GM21723 (cell line): ENCODE data around the gene FGD4.

Source experiments
- ATAC-seq: cut with Tn5 transposase; IDR thresholded peaks from one replicate; pipeline ENCODE4 v1.9.1; 2021; ENCODE audit warnings: mild to moderate bottlenecking, moderate library complexity; ENCODE audit not compliant: unreplicated experiment

The FGD4 gene

DNA sequence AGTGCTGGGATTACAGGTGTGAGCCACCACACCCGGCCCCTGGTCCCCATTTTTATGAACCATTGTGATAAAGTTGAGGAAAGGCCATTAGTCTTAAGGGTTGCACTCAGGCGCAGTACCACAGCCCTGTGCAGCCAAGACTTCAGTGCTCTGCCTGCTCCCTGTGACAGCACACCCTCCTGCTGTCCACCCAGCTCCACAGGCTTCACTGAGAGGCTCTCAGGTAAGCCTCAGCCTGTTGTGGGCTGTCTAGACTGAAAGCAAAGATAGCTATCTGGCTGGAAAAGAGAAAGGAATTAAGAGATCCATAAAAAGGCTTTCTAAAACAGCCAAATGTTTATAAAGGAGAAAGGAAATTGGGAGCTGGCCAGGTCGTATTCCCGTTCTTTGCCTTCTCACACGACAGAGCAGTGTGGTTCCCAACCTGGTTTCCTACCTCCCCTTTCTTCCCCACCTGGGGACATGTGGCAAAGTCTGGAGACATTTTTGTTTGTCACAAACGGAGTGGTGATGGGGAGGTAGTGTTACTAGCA, 260.6 kb downstream of the FGD4 start:
- no peak for ATAC-seq

DNA sequence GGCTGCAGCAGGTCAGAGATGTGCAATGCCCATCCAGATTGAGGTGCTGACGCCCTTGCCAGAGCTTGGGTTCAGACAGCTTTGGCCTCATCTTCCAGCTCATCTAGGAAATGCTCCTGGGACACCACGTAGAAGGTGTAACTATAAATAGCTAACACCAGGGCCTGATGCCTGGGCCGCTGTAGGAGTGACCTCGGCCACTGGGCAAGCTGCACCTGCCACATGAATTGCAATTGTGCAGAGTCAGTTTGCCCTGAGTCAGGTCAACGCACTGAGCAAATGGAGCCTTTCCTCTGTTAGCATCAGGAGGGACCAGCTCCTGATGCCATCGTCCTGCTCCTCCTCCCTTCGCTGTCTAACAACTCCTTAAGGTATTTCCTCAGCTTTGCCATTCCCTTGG, 262.3 kb downstream of the FGD4 start:
- ATAC-seq, result no peak

DNA sequence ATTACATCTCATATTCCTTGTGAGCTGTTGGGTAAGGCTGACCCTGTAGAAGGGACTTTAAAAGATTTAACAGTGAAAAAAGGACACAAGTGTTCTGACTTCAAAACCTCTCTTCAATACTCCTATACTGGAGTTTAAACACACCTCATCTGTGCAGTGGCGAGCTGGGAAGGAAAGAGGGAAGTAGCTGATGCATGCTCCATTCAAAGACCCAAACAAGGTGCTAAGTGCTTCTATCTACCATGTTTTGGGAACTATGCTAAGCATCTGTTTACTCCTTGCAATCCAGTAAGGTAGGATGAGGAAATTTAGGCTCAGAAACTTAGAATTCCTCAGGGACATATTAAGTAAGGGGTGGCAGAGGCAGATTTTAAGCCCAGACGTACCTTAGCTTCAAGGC, 263.3 kb downstream of the FGD4 start:
- no peak for ATAC-seq

DNA sequence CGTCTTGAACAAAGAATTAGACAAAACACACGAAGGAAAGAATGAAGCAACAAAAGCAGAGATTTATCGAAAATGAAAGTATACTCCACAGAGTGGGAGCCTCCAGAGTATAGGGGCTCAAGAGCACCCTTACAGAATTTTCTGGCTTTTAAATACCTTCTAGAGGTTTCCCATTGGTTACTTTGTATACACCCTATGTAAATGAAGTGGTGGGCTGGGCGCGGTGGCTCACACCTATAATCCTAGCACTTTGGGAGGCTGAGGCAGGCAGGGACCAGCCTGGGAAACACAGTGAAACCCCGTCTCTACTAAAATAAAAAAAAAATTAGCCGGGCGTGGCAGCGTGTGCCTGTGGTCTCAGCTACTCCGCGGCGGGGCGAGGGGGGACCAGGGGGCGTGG, 266.7 kb downstream of the FGD4 start:
- no peak for ATAC-seq

DNA sequence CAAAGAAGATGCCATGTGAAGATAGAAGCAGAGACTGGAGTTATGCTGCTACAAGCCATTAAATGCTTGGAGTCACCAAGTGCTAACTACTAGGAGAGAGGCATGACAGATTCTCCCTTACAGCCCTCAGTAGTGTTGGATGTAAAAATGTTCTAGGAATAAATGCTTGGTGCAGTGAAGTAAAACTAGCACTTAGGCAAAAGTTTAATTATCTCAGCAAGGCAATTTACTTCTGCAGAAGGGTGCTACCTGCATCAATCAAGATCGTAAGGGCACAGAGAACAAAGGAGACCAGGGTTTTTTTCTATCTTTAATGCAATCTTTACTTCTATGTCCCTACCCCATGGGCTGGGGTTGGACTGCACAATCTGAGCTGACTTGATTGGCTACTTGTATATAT, 270.2 kb downstream of the FGD4 start:
- no peak for ATAC-seq

DNA sequence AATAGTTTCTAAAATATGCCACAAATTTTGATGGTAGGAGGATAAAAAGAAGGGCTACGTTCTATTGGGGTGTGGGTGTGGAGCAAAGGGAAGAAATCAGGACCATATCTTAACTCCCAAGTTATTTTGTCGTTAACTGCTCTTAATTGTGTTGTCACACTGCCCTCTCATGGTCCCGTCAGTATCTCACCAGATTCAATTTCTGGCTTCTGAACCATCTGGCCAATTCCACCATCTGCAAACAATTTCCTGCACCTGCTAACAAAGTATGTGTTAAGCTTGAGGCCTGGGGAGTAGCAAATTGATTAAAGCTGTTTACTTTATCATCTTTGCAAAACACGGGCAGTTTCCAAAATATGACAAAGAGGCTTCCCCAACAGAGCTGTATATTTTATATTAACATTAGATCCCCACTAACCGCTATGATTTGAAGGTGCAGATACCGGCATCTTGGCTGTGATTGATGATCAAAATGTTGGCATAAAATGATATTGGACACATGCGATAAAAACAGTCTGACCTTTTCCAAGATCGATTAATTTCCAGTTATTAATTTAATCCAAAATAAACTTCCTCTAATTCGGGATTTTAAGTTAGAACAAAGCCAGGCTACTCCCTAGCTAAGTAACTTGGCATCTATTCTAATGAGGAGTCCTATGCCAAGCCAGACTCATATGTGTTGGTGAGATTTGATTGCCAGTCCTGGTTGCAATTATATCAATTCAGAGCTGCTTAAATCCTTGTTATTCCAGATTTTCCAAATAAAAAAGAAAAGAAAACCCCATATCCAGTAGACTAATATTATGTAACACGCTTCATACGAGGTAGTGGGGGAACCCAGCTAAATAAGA, 272.8 kb downstream of the FGD4 start:
- no peak for ATAC-seq

DNA sequence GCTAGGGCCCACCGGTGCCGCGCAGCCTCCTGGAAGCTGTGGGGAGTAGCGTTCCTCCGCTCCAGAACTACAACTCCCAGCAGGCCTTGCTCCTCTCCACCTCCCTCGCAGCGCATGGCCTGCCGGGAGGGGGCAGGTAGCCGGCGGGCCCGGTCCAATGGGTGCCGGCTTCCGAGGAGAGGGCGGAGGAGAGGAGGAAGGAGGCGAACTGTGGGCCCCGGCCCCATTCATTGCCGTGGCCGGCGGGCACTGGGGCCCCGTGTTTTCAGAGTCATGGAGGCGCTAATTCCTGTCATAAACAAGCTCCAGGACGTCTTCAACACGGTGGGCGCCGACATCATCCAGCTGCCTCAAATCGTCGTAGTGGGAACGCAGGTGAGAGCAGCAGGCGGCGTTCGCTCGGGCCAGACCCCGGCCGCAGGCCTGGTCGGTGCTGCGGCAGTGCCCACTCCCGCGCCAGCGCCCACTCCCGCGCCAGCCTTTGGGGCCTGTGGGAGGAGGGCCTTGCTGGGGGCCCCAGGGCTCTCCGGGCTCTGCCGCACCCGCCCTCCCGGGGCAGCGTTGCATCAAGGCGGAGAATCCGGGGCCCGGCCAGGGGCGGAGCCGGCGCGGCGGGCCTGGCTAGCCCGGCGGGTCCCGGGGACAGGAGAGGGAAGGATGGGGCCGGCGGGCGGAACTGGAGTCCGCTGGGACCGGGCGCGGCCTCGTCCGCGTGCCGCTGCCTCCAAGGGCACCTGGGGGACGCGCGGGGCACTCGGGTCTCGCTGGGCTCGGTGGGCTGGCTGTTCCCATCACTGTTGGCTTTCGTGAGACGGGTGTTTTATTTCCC, 279.9 kb downstream of the FGD4 start, which contains the start of gene DNM1L:
Gene DNM1L, plus strand, starts transcription at position 211 of the 829 bp plus-strand sequence. Its CDS starts 63 bp downstream, at position 274.
- ATAC-seq, result peak; percentile 94

DNA sequence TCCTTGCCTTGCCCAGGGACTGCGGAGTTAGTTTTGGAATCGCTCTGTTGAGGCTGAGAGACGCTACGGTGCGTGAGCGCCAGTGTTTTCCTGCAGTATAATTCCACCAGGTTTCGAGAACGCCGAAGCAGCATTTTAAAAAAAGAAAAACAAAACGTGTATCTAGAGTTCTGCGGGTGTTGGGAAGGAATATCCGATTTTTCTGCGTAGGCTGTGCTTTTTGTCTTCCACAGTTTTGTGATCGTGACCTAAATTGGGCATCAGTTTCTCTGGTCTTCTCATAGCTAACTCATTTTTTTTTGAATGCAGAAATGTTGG, 280.5 kb downstream of the FGD4 start:
- peak; percentile 8 for ATAC-seq

DNA sequence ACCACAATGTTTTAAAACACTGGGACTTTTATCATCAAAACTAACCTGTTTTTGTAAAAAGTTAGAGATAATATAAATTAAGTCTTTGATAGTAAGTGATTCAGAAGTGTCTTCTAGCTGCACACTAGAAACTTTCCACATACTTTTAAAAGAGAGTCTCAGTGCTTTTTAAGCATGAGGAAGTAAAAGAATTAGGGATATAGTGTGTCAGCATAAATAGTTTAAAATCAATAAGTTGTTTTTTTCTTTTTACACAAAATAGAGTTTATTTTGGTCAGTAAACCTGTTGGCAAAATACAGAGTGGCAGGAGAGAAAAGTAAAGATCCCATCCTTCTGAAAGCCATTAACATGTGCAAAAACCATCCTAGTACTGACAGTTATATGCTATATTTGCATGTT, 281.4 kb downstream of the FGD4 start:
- no peak for ATAC-seq

DNA sequence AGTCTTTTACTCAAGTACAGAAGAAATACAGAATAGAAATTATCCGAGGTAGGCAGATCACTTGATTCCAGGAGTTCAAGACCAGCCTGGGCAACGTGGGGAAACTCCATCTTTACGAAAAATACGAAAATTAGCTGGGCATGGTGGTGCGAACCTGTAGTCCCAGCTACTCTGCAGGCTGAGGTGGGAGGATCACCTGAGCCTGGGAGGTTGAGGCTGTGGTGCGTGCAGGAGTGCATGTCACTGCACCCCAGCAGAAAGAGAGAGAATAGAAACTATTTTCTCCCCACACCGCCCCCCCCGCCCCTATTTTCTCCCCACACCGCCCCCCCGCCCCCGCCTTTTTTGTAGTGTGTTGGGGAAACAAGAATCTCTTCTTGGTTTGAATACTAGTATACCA, 281.9 kb downstream of the FGD4 start:
- ATAC-seq, result no peak

DNA sequence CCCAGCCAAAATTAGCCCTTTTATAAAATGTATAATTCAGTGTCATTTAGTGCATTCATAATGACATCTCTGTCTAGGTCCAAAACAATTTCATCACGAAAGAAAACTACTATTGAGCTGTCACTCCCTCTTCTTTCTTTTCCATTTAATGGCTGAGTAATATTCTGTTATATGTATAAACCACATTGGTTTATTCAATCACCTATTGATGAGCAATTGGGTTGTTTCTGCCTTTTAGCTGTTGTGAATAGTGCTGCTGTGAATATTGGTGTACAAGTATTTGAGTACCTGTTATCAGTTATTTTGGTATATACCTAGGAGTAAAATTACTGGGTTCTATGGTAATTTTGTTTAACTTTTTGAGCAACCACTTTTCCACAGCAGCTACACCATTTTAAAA, 287.0 kb downstream of the FGD4 start:
- no peak for ATAC-seq

DNA sequence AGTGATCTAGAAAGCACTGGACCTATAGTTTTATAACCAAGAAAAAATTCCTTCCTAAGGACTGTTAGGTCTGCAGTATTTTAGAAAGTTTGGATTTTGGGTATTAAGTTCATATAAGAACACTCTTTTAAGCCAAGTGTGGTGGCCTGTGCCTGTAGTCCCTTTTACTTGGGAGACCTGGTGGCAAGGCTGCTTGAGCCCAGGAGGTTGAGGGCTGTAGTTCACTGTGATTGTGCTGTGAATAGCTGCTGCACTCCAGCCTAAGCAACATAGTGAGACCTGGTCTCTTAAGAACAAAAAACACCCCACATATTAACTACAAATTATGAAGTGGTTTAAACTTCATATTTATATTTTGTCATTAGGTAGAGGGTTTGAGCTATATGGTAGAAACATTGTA, 289.4 kb downstream of the FGD4 start:
- ATAC-seq, result no peak

DNA sequence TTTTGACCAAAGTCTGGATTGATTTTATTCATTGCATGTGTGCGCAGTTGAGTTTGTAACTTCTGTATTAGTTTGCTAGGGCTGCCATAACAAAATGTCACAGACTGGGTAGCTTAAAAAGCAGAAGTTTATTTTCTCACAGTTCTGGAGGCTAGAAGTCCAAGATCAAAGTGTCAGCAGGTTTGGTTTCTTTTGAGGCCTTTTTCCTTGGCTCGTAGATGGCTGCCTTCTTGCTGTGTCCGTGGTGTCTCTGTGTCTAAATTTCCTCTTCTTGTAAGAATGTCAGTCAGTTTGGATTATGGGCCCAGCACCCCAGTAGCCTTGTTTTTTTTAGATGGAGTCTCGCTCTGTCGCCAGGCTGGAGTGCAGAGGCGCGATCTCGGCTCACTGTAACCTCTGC, 291.6 kb downstream of the FGD4 start:
- ATAC-seq, result no peak

DNA sequence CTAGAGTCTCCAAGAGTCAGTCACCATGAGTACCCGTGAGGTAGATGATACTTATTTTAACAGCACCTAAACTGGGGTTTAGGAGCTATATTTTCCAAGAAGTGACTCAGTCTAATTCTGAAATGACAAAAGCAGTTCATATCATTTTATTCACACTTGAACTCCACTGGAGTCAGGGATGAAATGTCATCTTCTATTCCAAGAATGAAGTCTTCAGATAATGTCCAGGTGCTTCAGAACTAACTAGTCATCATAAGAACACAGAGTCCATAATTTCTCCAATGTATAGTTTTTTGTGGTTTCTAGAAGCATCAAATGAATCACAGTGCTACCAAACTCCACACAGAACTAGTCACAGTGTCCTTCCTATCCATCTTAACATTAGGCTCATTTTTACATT, 293.0 kb downstream of the FGD4 start:
- ATAC-seq, result no peak

DNA sequence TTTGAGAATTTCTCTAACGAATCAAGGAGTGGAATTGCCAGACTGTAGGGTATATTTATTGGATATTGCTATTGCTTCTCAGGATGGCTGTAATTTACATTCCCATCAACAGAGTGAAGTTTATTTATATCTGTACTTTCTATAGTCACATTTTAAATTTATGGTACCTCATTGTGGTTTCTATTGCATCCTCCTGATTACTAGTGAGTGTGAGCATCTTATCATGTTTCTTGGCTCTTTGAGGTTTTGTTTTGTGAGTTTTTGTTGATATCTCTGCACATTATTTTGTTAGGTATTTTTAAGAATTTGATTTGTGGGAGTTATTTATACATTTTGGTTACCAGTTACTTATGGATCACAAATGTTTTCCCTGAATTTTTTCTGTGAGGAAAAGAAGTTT, 293.7 kb downstream of the FGD4 start:
- ATAC-seq, result no peak
